Vagina (tissue), 2 donors: Measurements from ENCODE around the gene NFIA.

Experiments used
- CTCF ChIP-seq, 3 experiments: fragments of 450-650 bp in 2 of 3; fragments of 200-600 bp in 1 of 3; sonication (generic) in 1 of 3; IDR thresholded peaks; one replicate each; pipeline ENCODE4 v1.5.1; 2017 to 2019; ENCODE audit warnings: antibody characterized with exemption in 3 of 3, mild to moderate bottlenecking in 2 of 3, moderate library complexity in 2 of 3
- POLR2A ChIP-seq, 2 donors: fragments of 450-650 bp; IDR thresholded peaks; one replicate each; pipeline ENCODE4 v1.6.1; 2017; ENCODE audit warnings: antibody characterized with exemption in 2 of 2, mild to moderate bottlenecking in 2 of 2, moderate library complexity in 2 of 2
- POLR2AphosphoS5 ChIP-seq, 2 donors: sonication (generic); formaldehyde crosslinking; IDR thresholded peaks; one replicate each; pipeline ENCODE4 v1.9.0; 2017; ENCODE audit warnings: antibody characterized with exemption in 2 of 2, mild to moderate bottlenecking in 2 of 2, low read depth in 1 of 2; ENCODE audit not compliant: insufficient read depth in 1 of 2

DNA sequence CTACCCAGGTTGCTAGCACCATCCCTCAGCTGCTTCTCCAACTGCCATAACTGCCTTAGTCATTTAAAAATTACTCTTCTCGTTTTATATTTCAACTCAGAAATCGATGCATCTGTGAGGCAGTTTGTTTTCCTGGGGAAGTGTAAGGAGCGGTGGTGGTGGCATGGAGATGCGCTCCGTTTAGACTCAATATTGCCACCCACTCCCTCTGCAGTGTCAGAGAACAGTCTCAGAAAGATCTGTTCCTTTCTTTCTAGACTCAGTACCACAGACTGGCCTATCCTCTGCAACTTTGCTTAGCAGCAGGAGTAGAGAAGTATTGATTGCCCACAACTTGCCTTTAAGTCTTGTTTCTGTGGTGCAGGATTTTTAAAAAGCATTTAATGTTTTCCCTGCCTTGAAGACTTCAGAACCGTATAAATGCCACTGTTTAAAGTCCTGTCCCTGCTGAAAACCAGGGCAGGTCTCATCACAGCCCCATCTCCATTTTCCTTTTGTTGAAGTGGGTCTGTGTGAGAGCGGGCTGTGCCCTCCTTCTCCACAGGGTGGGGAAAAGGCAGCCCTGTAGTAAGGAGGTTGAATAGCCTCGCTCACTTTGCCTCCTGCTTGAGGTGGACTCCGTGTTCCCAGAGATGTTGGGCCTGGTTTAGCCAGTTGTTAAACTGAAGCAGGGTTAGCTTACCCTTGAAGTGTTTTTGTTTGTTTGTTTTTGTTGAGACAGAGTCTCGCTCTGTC, 105.2 kb downstream of the NFIA start:
- TF ChIP-seq CTCF (IDR thresholded peaks at IDR 0.05) (no peak), POLR2A (IDR thresholded peaks at IDR 0.05) (no peak), POLR2AphosphoS5 (IDR thresholded peaks at IDR 0.05; ENCODE audit: insufficient read depth in 1 of 2, low read depth in 1 of 2) (no peak)
